Inferior parietal cortex (tissue), 1 donor: Measurements from ENCODE around the gene GRIK4.

Experiments
- DNase-seq: peaks from one replicate; pipeline ENCODE4 v3.0.0-alpha.2; 2016; ENCODE audit errors: extremely low spot score

The GRIK4 gene

DNA sequence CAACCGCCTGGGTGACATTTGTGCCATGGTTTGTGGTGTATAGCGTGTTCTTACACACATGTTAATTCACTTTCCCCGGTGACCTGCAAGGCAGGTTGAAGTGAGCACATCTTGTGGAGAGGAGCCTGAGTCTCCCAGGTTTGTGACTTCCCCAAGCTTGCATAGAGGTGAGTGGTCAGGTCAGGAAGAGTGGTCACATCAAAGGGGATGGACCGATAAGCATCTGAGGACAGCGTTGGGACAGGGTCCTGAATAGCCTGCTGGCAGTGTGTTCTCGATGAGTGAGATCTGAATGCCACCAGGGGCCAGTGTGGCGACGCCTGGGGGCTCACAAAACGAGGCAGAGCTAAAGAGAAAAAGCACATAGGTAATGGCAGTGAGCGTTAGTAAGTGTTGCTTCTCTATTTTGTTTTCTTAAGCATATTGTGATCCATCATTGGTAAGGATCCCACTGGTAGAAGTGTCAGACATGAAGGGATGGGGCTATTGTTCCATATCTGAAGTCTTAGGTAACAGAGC is 154.6 kb downstream of the GRIK4 start:
- no peak for DNase-seq

GRCh38 chr11:120667281-120667680 is 155.7 kb downstream of the GRIK4 start:
- DNase-seq, result no peak

DNA sequence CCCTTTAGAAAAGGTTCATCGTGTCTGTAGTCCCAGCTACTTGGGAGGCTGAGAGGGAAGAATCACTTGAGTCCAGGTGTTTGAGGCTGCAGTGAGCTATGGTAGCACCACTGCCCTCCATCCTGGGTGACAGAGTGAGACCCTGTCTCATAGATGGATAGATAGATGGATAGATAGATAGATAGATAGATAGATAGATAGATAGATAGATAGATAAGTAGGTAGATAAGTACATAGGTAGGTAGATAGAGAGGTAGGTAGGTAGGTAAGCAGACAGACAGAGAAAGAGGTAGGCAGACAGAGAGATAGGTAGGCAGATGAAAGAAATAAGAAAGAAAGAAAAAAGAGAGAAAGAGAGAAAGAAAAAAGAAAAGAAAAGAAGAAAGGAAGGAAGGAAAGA is 156.4 kb downstream of the GRIK4 start:
- no peak for DNase-seq

DNA sequence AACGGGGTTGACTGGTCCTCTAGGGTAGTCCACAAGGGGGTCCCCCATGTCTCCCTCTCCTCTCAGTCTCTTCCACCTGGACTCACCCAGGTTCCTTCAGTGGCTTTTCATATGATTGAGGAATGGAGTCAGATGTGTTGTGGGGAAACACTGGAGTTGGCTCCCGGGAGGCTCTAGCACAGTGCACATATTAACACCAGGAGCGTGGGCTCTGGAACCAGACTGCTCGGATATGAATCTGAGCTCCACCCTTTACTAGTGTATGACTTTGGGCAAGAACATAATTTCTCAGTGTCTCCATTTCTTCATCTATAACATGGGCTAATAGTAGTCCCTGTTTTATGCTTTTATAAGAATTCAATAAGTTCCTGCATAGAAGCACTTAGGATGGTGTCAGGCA is 157.0 kb downstream of the GRIK4 start:
- no peak for DNase-seq

GRCh38 chr11:120674542-120674941 is 163.0 kb downstream of the GRIK4 start:
- DNase-seq, result no peak

- DNase-seq, result no peak
Observed at GRCh38 chr11:120675171-120675570, 163.6 kb downstream of the GRIK4 start.

GRCh38 chr11:120676991-120677390 is 165.4 kb downstream of the GRIK4 start:
- no peak for DNase-seq

- no peak for DNase-seq
Observed at GRCh38 chr11:120680322-120680721, 168.8 kb downstream of the GRIK4 start.

- DNase-seq, result no peak
Observed at GRCh38 chr11:120681434-120682331, 170.1 kb downstream of the GRIK4 start.

DNA sequence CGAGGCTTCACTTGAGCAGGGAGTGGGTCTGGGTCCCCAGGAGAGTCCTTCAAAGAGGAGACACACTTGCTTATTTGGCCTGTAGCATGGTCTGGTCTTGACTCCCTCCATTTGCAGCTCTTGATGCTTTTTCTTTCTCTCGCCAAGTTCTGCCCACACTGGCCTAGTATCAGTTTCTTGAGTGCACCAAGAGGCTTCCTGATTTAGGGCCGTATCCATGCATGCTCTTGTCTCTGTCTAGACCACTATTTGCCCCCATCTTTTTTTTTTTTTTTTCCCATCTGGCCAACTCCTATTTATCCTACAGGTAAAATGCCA is 170.7 kb downstream of the GRIK4 start:
- no peak for DNase-seq

DNA sequence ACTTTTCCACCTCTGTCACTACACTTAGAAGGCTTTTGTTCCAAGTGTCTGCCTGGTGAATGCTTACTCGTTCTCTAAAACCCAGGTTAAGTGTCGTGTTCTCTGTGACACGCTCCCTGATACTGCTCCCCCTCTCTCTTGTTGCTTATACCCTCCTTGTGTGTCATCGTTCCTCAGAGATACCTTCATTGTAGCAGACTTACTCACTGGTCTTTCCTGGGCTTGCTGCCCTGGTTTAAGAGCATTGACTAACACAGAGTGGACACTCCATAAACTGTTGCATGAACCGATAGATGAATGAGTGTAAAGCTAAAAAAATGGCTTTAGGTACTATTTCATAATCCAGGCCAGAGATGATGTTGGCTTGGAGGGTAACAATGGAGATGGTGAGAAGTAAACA is 171.3 kb downstream of the GRIK4 start:
- no peak for DNase-seq

- no peak for DNase-seq
Observed at GRCh38 chr11:120686516-120686915, 175.0 kb downstream of the GRIK4 start.

DNA sequence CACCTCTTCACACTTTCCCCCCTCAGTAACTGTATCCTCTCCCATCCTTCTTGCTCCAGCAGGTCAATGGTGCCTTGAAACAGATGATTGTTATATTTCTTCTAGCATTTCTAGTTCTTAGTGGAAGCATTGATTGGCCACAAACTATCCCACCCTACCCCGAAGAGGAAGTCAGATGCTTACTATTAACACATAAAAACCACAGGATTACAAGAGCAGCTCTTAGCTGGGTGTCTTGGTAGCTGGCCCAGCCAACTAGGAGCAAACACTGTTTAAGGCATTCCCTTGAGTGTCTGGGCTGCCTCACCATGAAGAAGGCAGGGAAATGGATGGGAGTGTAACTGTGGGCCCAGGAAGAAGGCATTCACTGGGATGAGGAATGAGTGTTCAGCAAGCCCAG is 176.6 kb downstream of the GRIK4 start:
- DNase-seq, result no peak

DNA sequence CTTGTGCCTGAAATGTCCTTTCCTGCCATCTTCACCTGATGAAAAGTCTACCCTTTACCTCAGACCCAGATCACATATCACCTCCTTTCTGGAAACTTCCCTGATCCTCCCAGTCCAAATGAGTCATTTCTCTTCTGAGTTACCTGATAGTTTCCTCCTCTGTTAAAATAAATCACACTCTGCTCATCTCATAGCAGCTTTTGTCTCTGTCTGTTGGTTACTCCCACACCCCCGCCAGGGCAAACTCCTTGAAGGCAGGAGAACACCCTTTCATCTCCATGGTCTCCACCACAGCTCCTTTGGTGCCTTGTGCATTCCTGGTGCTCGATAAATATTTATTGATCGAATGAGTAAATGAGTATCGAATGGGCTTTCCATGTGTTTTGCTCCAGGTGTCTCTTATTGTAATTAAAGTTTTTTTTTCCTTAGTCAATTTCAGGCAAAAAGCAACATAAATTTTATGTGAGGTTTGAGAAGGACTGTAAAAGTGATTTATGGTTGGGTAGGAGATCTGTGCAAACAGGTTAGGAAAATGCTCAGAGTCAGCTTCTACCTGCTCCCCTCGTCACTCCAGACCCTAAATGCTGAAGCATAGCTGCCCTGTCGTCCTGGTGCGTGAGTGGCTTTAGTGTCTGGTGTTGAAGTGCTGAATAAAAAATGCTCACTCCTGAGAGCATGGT is 178.2 kb downstream of the GRIK4 start:
- no peak for DNase-seq

DNA sequence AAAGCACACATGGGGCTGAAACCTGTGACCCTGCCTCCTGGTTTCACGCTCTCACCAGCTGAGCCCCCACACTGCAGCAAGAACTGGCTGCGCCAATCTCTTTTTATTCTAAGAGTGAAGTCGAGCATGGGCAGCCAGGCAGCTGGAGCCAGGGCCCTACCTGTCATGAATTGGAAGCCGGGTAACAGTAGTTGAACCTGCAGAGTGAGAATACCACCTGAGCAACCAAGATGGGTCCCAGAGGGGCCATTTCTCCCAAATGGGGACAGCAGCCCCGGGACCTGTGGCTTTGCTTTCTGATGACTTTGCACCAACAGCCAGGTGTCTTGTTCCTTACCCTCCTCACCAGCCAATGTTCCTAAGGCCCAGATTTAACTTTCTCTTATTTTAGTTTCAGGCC is 178.9 kb downstream of the GRIK4 start:
- DNase-seq, result no peak

- no peak for DNase-seq
Observed at GRCh38 chr11:120694726-120695125, 183.2 kb downstream of the GRIK4 start.

DNA sequence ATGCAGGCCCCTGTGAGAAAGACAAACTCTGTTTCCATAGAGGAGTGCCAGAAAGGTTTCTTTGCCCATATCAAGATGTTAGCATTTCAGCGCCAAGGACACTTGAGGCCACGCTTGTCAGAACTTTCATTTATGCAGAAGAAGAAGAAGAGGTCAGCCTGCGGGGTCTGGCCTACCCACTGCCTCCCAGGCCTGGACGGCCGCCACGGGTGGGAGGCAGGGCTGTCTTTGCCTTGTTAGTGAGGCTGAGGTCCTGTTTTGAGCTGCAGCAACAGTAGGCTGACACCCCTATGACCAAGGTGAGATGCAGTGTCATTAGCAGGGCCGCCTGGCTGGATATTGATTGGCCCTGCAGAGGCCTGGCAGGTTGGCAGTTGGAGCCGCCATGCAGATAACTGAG is 183.9 kb downstream of the GRIK4 start:
- DNase-seq, result no peak

- no peak for DNase-seq
Observed at GRCh38 chr11:120695939-120696338, 184.4 kb downstream of the GRIK4 start.

DNA sequence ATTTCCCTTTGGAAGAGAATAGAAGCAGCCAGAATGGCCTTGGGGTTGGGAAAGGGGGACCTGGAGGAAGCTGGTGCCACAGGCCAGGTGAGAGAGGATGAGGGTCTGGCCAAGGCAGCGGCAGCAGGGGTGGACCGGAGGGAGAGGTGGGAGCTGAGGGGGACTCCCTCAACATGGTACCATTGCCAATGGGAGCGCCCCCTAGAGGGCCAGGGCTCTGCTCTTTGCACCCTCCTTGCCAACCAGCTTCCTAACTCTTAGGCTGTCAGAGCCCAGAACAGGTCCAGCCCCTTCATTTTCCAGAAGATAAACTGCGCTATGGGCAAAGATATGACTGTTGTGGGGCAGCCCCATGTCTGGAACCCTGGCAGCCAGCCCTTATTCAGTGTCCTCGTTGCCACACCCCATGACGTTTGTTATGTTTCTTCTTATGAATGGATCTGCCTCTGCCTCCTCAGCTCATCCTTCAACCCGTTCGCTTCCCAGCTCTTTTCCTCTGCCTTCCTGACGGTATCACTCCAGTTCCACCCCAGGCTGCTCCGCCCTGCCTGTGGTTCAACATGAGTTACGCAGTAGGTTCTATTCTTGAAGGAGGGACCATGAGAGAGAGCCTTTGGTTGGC is 185.2 kb downstream of the GRIK4 start:
- no peak for DNase-seq

GRCh38 chr11:120698918-120699317 is 187.4 kb downstream of the GRIK4 start:
- no peak for DNase-seq

DNA sequence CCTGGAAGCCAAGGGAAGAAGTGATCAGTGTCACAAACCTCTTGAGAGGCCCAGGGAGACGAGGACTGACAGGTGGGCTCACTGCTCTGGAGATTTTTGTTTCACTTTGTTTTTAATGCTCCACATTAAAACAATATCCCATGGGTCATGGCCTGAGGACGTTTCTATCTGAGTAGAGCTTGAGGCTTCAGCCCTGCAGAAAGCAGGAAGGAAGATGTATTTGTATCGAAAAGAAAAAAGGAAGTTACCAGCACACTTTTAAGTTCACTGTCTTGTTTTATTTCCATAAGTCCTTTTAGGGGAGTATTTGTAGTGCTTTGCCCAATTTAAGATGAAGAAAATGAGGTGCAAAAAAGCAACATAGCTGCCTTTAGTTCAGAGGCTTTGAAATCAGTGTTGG is 191.1 kb downstream of the GRIK4 start:
- no peak for DNase-seq

DNA sequence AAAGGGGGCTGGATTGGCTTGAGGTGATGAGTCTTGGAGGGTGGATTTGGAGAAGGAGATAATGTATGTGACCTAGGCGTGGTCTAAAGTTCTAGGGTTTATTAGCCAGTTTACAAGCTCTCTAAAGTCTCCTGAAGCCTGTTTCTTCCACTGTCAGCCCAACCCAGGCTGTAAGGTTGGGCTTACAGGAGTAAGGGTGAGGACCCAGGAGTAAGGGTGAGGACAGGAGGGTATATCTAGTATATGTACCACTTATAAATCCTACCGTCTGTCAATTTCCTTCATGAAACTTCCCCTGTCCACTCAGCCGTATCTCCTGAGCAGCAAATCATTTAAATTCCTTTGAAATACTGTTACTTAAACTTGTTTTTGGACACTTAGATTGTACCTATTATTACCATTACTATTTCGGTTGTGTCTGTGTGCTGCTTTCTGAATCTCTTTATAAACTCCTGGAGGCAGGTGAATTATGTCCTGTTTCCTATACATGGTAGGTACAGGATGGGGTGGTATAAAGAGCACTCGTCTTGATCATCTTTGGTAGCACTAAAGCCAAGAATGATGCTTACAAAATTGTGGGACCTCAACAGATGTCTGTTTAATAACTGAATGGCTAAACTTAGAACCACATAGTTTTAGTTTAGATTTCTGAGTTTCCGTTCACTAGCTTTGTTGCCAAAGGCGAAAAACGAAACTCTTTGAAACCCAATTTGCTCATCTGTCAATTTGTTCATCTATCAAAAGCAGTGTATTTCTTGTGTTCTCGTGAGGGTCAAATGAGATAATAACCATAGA is 192.0 kb downstream of the GRIK4 start:
- DNase-seq, result no peak
